ENCODE data around the gene FIGN. TPM values are rescaled to one million over a fixed set of nuclear protein-coding genes. Genes with fewer than 3 reads are reported as not detected.

FIGN gene
- total and polyA plus RNA-seq, 2 of the 8 experiments (the other 6 are each of a cell fraction or from before 2014, with no cell fraction given), result 5.0 to 22.8 TPM

- TF ChIP-seq CHD7 (IDR thresholded peaks at IDR 0.05; ENCODE audit: insufficient replicate concordance, low read length) (no peak), JUND (IDR thresholded peaks at IDR 0.05; ENCODE audit: low read length) (no peak), RAD21 (IDR thresholded peaks at IDR 0.05 in 1 of 2, conservative IDR thresholded peaks at IDR 0.05 in 1 of 2; ENCODE audit: low read depth in 2 of 2, low read length in 2 of 2) (no peak), POU5F1 (IDR thresholded peaks at IDR 0.05; ENCODE audit: low read depth, low read length) (no peak), TEAD4 (IDR thresholded peaks at IDR 0.05; ENCODE audit: low read depth, low read length) (no peak), NRF1 (IDR thresholded peaks at IDR 0.05; ENCODE audit: low read depth, low read length) (no peak), MAFK (IDR thresholded peaks at IDR 0.05; ENCODE audit: low read depth, low read length) (no peak), CTCF (IDR thresholded peaks at IDR 0.05; ENCODE audit: control extremely low read depth in 1 of 3, insufficient read depth in 1 of 3, low read depth in 1 of 3, low read length in 3 of 3) (no peak), MAX (IDR thresholded peaks at IDR 0.05) (no peak)
Measured at GRCh38 chr2:163606878-163607277, 128.9 kb downstream of the FIGN start (continued).

Data from H1 (cell line).